MG63 (cell line): ENCODE results near the gene CTRL. TPM values are rescaled to one million over a fixed set of nuclear protein-coding genes. Genes with fewer than 3 reads are reported as not detected.

Source experiments
- DNase-seq: peaks from one replicate; pipeline ENCODE4 v3.0.0-alpha.2; 2020
- H3K27me3 ChIP-seq: fragments of 250-450 bp; sonication (Bioruptor Pico); 2 replicates; pipeline ENCODE4 v1.5.1; 2020; ENCODE audit warnings: mild to moderate bottlenecking, moderate library complexity
- H3K36me3 ChIP-seq: fragments of 250-450 bp; sonication (Bioruptor Pico); 2 replicates; pipeline ENCODE4 v1.5.1; 2020; ENCODE audit warnings: mild to moderate bottlenecking, moderate library complexity
- H3K4me3 ChIP-seq: fragments of 250-450 bp; sonication (Bioruptor Pico); 2 replicates; pipeline ENCODE4 v1.5.1; 2020; ENCODE audit warnings: mild to moderate bottlenecking, moderate library complexity
- H3K9me3 ChIP-seq: fragments of 250-450 bp; sonication (Bioruptor Pico); 2 replicates; pipeline ENCODE4 v1.5.1; 2020; ENCODE audit warnings: mild to moderate bottlenecking, moderate library complexity
- total RNA-seq: library from RNA; depleted of rRNA; stranded (reverse); fragments of >200 nt; shearing (Covaris generic); gene quantifications from 2 replicates; pipeline ENCODE4 v1.2.3, GENCODE V29; 2014; ENCODE audit warnings: low replicate concordance

CTRL gene
- total RNA-seq, 1 experiment from 2014 or later = 1.9 TPM

GRCh38 chr16:67935402-67936123 lies 3.9 kb upstream of the CTRL start:
- Histone ChIP-seq H3K27me3 (no peaks in the 10 kb centered on the region), H3K36me3 (peaks cover 2% of the 10 kb centered on the region), H3K9me3 (no peaks in the 10 kb centered on the region), H3K4me3 (peak overlapping the region; percentile 98)
- peak; percentile 92 for DNase-seq

- Histone ChIP-seq H3K27me3 (no peaks in the 10 kb centered on the region), H3K9me3 (no peaks in the 10 kb centered on the region), H3K36me3 (peaks cover 2% of the 10 kb centered on the region), H3K4me3 (peak overlapping the region; percentile 98)
- no peak for DNase-seq
Measured at GRCh38 chr16:67935101-67935401, 3.4 kb upstream of the CTRL start.

- Histone ChIP-seq H3K4me3 (peak overlapping the region; percentile 98), H3K36me3 (peaks cover 2% of the 10 kb centered on the region), H3K27me3 (no peaks in the 10 kb centered on the region), H3K9me3 (no peaks in the 10 kb centered on the region)
- no peak for DNase-seq
Measured at GRCh38 chr16:67934306-67935100, 2.8 kb upstream of the CTRL start.

- no peak overlapping the region for H3K4me3 ChIP-seq
- DNase-seq = no peak
- H3K27me3 ChIP-seq = no peaks in the 10 kb centered on the region
- peaks cover 2% of the 10 kb centered on the region; the same call in 1 of the 2 replicates for H3K36me3 ChIP-seq
- H3K9me3 ChIP-seq = no peaks in the 10 kb centered on the region
Measured at GRCh38 chr16:67933805-67934204, 2.1 kb upstream of the CTRL start.

GRCh38 chr16:67932462-67932840 lies 789 bp upstream of the CTRL start:
- Histone ChIP-seq H3K9me3 (no peaks in the 10 kb centered on the region), H3K4me3 (no peak overlapping the region), H3K27me3 (no peaks in the 10 kb centered on the region), H3K36me3 (peaks cover 2% of the 10 kb centered on the region; the same call in 1 of the 2 replicates)
- DNase-seq = no peak

- H3K36me3 ChIP-seq = no peaks in the 10 kb centered on the region; the same call in 1 of the 2 replicates
- DNase-seq = no peak
- H3K4me3 ChIP-seq = no peak overlapping the region
- no peaks in the 10 kb centered on the region for H3K27me3 ChIP-seq
- H3K9me3 ChIP-seq = no peaks in the 10 kb centered on the region
Measured at GRCh38 chr16:67930678-67931211, 917 bp downstream of the CTRL start.

GRCh38 chr16:67930191-67930590 lies 1.5 kb downstream of the CTRL start:
- no peak overlapping the region for H3K4me3 ChIP-seq
- no peaks in the 10 kb centered on the region for H3K36me3 ChIP-seq
- no peaks in the 10 kb centered on the region for H3K9me3 ChIP-seq
- no peak for DNase-seq
- no peaks in the 10 kb centered on the region for H3K27me3 ChIP-seq

- Histone ChIP-seq H3K27me3 (no peaks in the 10 kb centered on the region), H3K9me3 (no peaks in the 10 kb centered on the region), H3K36me3 (no peaks in the 10 kb centered on the region), H3K4me3 (no peak overlapping the region)
- DNase-seq = peak; percentile 45
Measured at GRCh38 chr16:67928561-67929364, 2.9 kb downstream of the CTRL start.

GRCh38 chr16:67928147-67928546 lies 3.5 kb downstream of the CTRL start:
- no peaks in the 10 kb centered on the region for H3K27me3 ChIP-seq
- DNase-seq = no peak

GRCh38 chr16:67927131-67927941 lies 4.3 kb downstream of the CTRL start:
- H3K27me3 ChIP-seq = no peaks in the 10 kb centered on the region
- no peak for DNase-seq
- no peaks in the 10 kb centered on the region for H3K36me3 ChIP-seq
- no peaks in the 10 kb centered on the region for H3K9me3 ChIP-seq
- H3K4me3 ChIP-seq = no peak overlapping the region

More at GRCh38 chr16:67928147-67928546, 3.5 kb downstream of the CTRL start:
- no peak overlapping the region for H3K4me3 ChIP-seq
- H3K36me3 ChIP-seq = no peaks in the 10 kb centered on the region
- H3K9me3 ChIP-seq = no peaks in the 10 kb centered on the region

- Histone ChIP-seq H3K27me3 (no peaks in the 10 kb centered on the region), H3K4me3 (no peak overlapping the region), H3K36me3 (no peaks in the 10 kb centered on the region), H3K9me3 (no peaks in the 10 kb centered on the region)
- DNase-seq = peak; percentile 34
Measured at GRCh38 chr16:67926181-67926750, 5.4 kb downstream of the CTRL start.

- Histone ChIP-seq H3K36me3 (no peaks in the 10 kb centered on the region; the same call in 1 of the 2 replicates), H3K27me3 (no peaks in the 10 kb centered on the region), H3K4me3 (no peak overlapping the region), H3K9me3 (no peaks in the 10 kb centered on the region)
- DNase-seq = no peak
Measured at GRCh38 chr16:67924140-67924906, 7.3 kb downstream of the CTRL start.

- H3K27me3 ChIP-seq = no peaks in the 10 kb centered on the region
- H3K4me3 ChIP-seq = no peak overlapping the region
- no peaks in the 10 kb centered on the region for H3K9me3 ChIP-seq
- H3K36me3 ChIP-seq = no peaks in the 10 kb centered on the region; the same call in 1 of the 2 replicates
- no peak for DNase-seq
Measured at GRCh38 chr16:67923414-67924116, 8.1 kb downstream of the CTRL start.

GRCh38 chr16:67922740-67923139 lies 8.9 kb downstream of the CTRL start:
- Histone ChIP-seq H3K36me3 (no peaks in the 10 kb centered on the region; the same call in 1 of the 2 replicates), H3K4me3 (no peak overlapping the region), H3K27me3 (no peaks in the 10 kb centered on the region), H3K9me3 (no peaks in the 10 kb centered on the region)
- no peak for DNase-seq

- DNase-seq = no peak
- Histone ChIP-seq H3K27me3 (no peaks in the 10 kb centered on the region), H3K4me3 (no peak overlapping the region), H3K9me3 (no peaks in the 10 kb centered on the region), H3K36me3 (no peaks in the 10 kb centered on the region; the same call in 1 of the 2 replicates)
Measured at GRCh38 chr16:67922221-67922620, 9.4 kb downstream of the CTRL start.
